OCI-LY1 (cell line): ENCODE data around the gene SLC39A11.
"Not testable (repeated sequence)": the region's sequence is repeated elsewhere in the genome, so short reads cannot be mapped to it uniquely, and the experiment has no call there.

Source experiments
- H2AFZ ChIP-seq: fragments of 200-600 bp; sonication (generic), shearing (Covaris generic); 2 replicates; pipeline ENCODE4 v1.6.0; 2014; ENCODE audit warnings: antibody characterized with exemption, mild to moderate bottlenecking, low read length
- H3F3A ChIP-seq: fragments of 200-600 bp; sonication (generic), shearing (Covaris generic); 2 replicates; pipeline ENCODE4 v1.6.0; 2014; ENCODE audit warnings: mild to moderate bottlenecking, antibody characterized with exemption, low read length, moderate library complexity; ENCODE audit not compliant: insufficient read depth
- H3K27ac ChIP-seq: fragments of 200-600 bp; sonication (generic); 2 replicates; pipeline ENCODE4 v1.5.1; 2014; ENCODE audit warnings: low read length, mixed run types, mild to moderate bottlenecking, low read depth; ENCODE audit not compliant: poor library complexity, severe bottlenecking
- H3K27me3 ChIP-seq: fragments of 200-600 bp; sonication (generic); 2 replicates; pipeline ENCODE4 v1.6.0; 2014; ENCODE audit warnings: antibody characterized with exemption, mild to moderate bottlenecking, low read length, moderate library complexity; ENCODE audit not compliant: insufficient read depth
- H3K36me3 ChIP-seq: fragments of 200-600 bp; sonication (generic); 2 replicates; pipeline ENCODE4 v1.6.1; 2014; ENCODE audit warnings: mild to moderate bottlenecking, antibody characterized with exemption, low read length, moderate library complexity, mixed read lengths; ENCODE audit not compliant: insufficient read depth
- H3K4me1 ChIP-seq: fragments of 200-600 bp; sonication (generic); 2 replicates; pipeline ENCODE4 v1.5.1; 2014; ENCODE audit warnings: mild to moderate bottlenecking, low read length, moderate library complexity; ENCODE audit not compliant: insufficient read depth, severe bottlenecking
- H3K4me2 ChIP-seq: fragments of 200-600 bp; sonication (generic), shearing (Covaris generic); 2 replicates; pipeline ENCODE4 v1.6.1; 2014; ENCODE audit warnings: low read length
- H3K4me3 ChIP-seq: fragments of 200-600 bp; sonication (generic); 2 replicates; pipeline ENCODE4 v1.5.1; 2014; ENCODE audit warnings: low read length, low read depth, mild to moderate bottlenecking, mixed read lengths; ENCODE audit not compliant: poor library complexity, severe bottlenecking
- H3K79me2 ChIP-seq: fragments of 200-600 bp; shearing (Covaris generic); 2 replicates; pipeline ENCODE4 v1.6.1; 2016; ENCODE audit warnings: mixed run types, low read length, mixed read lengths; ENCODE audit not compliant: insufficient read depth
- H3K9ac ChIP-seq: fragments of 200-600 bp; sonication (generic), shearing (Covaris generic); 2 replicates; pipeline ENCODE4 v1.6.1; 2014; ENCODE audit warnings: mild to moderate bottlenecking, low read length, mixed read lengths
- H3K9me2 ChIP-seq: fragments of 200-600 bp; sonication (generic), shearing (Covaris generic); 2 replicates; pipeline ENCODE4 v1.6.1; 2014; ENCODE audit warnings: low read depth, mild to moderate bottlenecking, low read length, mixed read lengths
- H3K9me3 ChIP-seq: fragments of 200-600 bp; shearing (Covaris generic); 2 replicates; pipeline ENCODE4 v1.6.1; 2014; ENCODE audit warnings: low read length, mixed read lengths
- H4K20me1 ChIP-seq: fragments of 200-600 bp; sonication (generic), shearing (Covaris generic); 2 replicates; pipeline ENCODE4 v1.6.0; 2016; ENCODE audit warnings: mild to moderate bottlenecking, low read length; ENCODE audit not compliant: insufficient read depth
- CTCF ChIP-seq: fragments of 200-600 bp; sonication (generic), shearing (Covaris generic); IDR thresholded peaks from 2 replicates; pipeline ENCODE4 v1.5.1; 2017; ENCODE audit warnings: mild to moderate bottlenecking, antibody characterized with exemption, low read length, moderate library complexity, mixed read lengths
- EZH2 ChIP-seq: fragments of 200-600 bp; sonication (generic), shearing (Covaris generic); IDR thresholded peaks from 2 replicates; pipeline ENCODE4 v1.8.0; 2017; ENCODE audit warnings: borderline replicate concordance, mixed run types, mild to moderate bottlenecking, antibody characterized with exemption, low read length, moderate library complexity, mixed read lengths

Gene SLC39A11

DNA sequence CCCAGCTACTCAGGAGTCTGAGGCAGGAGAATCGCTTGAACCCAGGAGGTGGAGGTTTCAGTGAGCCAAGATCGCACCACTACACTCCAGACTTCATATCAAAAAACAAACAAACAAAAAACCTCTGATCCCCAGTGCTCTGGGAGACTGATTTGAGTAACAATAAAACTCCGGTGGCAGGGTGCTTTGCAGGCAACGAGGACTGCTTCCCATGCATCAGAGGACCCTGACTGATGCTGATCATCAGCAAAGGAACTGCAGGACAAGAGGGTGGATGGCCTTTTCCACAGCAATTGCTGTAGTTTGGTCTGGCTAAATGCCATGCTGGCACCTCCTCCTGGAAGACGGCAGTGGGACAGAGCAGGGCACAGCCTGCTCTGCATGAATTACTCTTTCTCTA is 6.4 kb upstream of the SLC39A11 start:
- Histone ChIP-seq H3K36me3 (no peaks in the 10 kb centered on the region), H2AFZ (no peak overlapping the region), H3K9me3 (no peaks in the 10 kb centered on the region), H3K27me3 (no peaks in the 10 kb centered on the region), H3K4me2 (no peak overlapping the region), H3K4me3 (no peak overlapping the region), H3K79me2 (no peaks in the 10 kb centered on the region), H3K9me2 (no peaks in the 10 kb centered on the region), H3K9ac (no peak overlapping the region), H4K20me1 (no peaks in the 10 kb centered on the region), H3K27ac (no peak overlapping the region), H3K4me1 (peaks cover 2% of the 10 kb centered on the region), H3F3A (no peaks in the 10 kb centered on the region)
- no peak for TF ChIP-seq CTCF
- TF ChIP-seq EZH2, result no peak

GRCh38 chr17:73097973-73098765 is 5.7 kb upstream of the SLC39A11 start:
- H3K9me3 ChIP-seq, H4K20me1 ChIP-seq, H3K27ac ChIP-seq, H3K27me3 ChIP-seq, H3K79me2 ChIP-seq, H3K9me2 ChIP-seq, H3F3A ChIP-seq, H3K4me1 ChIP-seq, H3K36me3 ChIP-seq, H2AFZ ChIP-seq, H3K9ac ChIP-seq, H3K4me2 ChIP-seq, H3K4me3 ChIP-seq: not testable (repeated sequence)

- Histone ChIP-seq H3K79me2 (no peaks in the 10 kb centered on the region), H3K4me1 (peaks cover 15% of the 10 kb centered on the region), H3K36me3 (no peaks in the 10 kb centered on the region), H3F3A (no peaks in the 10 kb centered on the region), H3K9ac (no peak overlapping the region), H3K4me2 (no peak overlapping the region), H2AFZ (no peak overlapping the region), H3K9me2 (no peaks in the 10 kb centered on the region), H4K20me1 (no peaks in the 10 kb centered on the region), H3K4me3 (no peak overlapping the region), H3K27me3 (no peaks in the 10 kb centered on the region), H3K9me3 (no peaks in the 10 kb centered on the region), H3K27ac (no peak overlapping the region)
- TF ChIP-seq CTCF (no peak), EZH2 (no peak)
Measured at GRCh38 chr17:73096866-73097265, 4.4 kb upstream of the SLC39A11 start.

DNA sequence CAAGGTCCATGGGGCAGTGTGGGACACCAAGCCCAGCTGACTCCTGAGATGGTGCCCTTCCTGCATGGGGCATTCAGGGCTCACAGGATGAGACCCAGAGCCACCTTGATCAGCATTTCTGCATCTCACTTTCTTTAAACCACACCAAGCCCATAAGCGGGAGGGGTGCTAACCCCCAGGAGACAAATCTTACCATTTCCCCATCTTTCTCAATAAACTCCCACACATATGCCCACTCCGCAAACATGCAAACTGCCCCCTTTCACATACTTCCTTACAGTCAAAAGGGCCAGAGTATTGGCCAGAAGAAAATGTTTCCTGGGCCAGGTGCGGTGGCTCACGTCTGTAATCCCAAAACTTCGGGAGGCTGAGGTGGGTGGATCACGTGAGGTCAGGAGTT is 3.7 kb upstream of the SLC39A11 start:
- no peaks in the 10 kb centered on the region for H3K79me2 ChIP-seq
- H3K9ac ChIP-seq, result no peak overlapping the region
- H2AFZ ChIP-seq, result no peak overlapping the region
- no peaks in the 10 kb centered on the region for H3K36me3 ChIP-seq
- no peaks in the 10 kb centered on the region for H3K9me3 ChIP-seq
- no peaks in the 10 kb centered on the region for H3K9me2 ChIP-seq
- H3F3A ChIP-seq, result no peaks in the 10 kb centered on the region
- H4K20me1 ChIP-seq, result no peaks in the 10 kb centered on the region
- TF ChIP-seq EZH2, result no peak
- TF ChIP-seq CTCF, result no peak
- H3K4me3 ChIP-seq, result no peak overlapping the region
- no peak overlapping the region for H3K27ac ChIP-seq
- no peak overlapping the region for H3K4me2 ChIP-seq
- peaks cover 20% of the 10 kb centered on the region for H3K4me1 ChIP-seq
- no peaks in the 10 kb centered on the region for H3K27me3 ChIP-seq
